GM23248 (cell line): ENCODE measurements around the gene NOL8. TPM values are rescaled to one million over a fixed set of nuclear protein-coding genes. Genes with fewer than 3 reads are reported as not detected.

ENCODE experiments used
- DNase-seq: peaks from one replicate; pipeline ENCODE4 v3.0.0-alpha.2; 2015
- H2AFZ ChIP-seq: fragments of 200-600 bp; sonication (generic); 2 replicates; pipeline ENCODE4 v1.6.1; 2016; ENCODE audit warnings: antibody characterized with exemption
- H3F3A ChIP-seq: fragments of 200-600 bp; sonication (generic); 2 replicates; pipeline ENCODE4 v1.6.1; 2016; ENCODE audit warnings: mild to moderate bottlenecking, antibody characterized with exemption, mixed run types; ENCODE audit not compliant: insufficient read depth
- H3K27ac ChIP-seq: fragments of 200-600 bp; sonication (generic); 2 replicates; pipeline ENCODE4 v1.5.1; 2016; ENCODE audit warnings: mild to moderate bottlenecking
- H3K27me3 ChIP-seq: fragments of 200-600 bp; sonication (generic); replicated peaks from 2 replicates; pipeline ENCODE4 v1.6.1; 2016; ENCODE audit warnings: mild to moderate bottlenecking; ENCODE audit not compliant: insufficient read depth
- H3K36me3 ChIP-seq: fragments of 200-600 bp; sonication (generic); 2 replicates; pipeline ENCODE4 v1.6.1; 2016; ENCODE audit warnings: low read depth, mild to moderate bottlenecking
- H3K4me1 ChIP-seq: fragments of 200-600 bp; sonication (generic); 2 replicates; pipeline ENCODE4 v1.6.1; 2016; ENCODE audit warnings: mild to moderate bottlenecking; ENCODE audit not compliant: insufficient read depth
- H3K4me2 ChIP-seq: fragments of 200-600 bp; sonication (generic); one replicate; pipeline ENCODE4 v1.6.1; 2016; ENCODE audit warnings: mild to moderate bottlenecking; ENCODE audit not compliant: unreplicated experiment
- H3K4me3 ChIP-seq: fragments of 200-600 bp; sonication (generic); 2 replicates; pipeline ENCODE4 v1.5.1; 2016; ENCODE audit warnings: mild to moderate bottlenecking
- H3K79me2 ChIP-seq: fragments of 200-600 bp; sonication (generic); 2 replicates; pipeline ENCODE4 v1.6.1; 2016; ENCODE audit warnings: mild to moderate bottlenecking; ENCODE audit not compliant: insufficient read depth
- H3K9ac ChIP-seq: fragments of 200-600 bp; sonication (generic); 2 replicates; pipeline ENCODE4 v1.6.1; 2016; ENCODE audit warnings: mild to moderate bottlenecking
- H3K9me2 ChIP-seq: fragments of 200-600 bp; sonication (generic); 2 replicates; pipeline ENCODE4 v1.6.1; 2016; ENCODE audit warnings: mixed run types, mild to moderate bottlenecking, moderate library complexity; ENCODE audit not compliant: insufficient read depth
- H3K9me3 ChIP-seq: fragments of 200-600 bp; sonication (generic); one replicate; pipeline ENCODE4 v1.6.1; 2017; ENCODE audit warnings: low read depth
- H4K20me1 ChIP-seq: fragments of 200-600 bp; sonication (generic); 2 replicates; pipeline ENCODE4 v1.6.0; 2016; ENCODE audit not compliant: insufficient read depth
- EZH2 ChIP-seq: fragments of 200-600 bp; sonication (generic); IDR thresholded peaks from 2 replicates; pipeline ENCODE4 v1.6.1; 2018; ENCODE audit warnings: antibody characterized with exemption, mild to moderate bottlenecking; ENCODE audit not compliant: insufficient read depth, poor library complexity, severe bottlenecking
- EZH2phosphoT487 ChIP-seq: fragments of 200-600 bp; sonication (generic); IDR thresholded peaks from 2 replicates; pipeline ENCODE4 v1.6.1; 2018; ENCODE audit warnings: antibody characterized with exemption, moderate library complexity, mild to moderate bottlenecking, low read depth; ENCODE audit not compliant: insufficient read depth
- WGBS, 2 experiments: methylation state at CpG; one replicate each; pipeline ENCODE4 v1.1.6; 2015 to 2017; ENCODE audit warnings: low lambda C conversion rate in 2 of 2, low coverage in 1 of 2; ENCODE audit errors: missing lambda C conversion rate in 2 of 2; 5-methylcytosine and 5-hydroxymethylcytosine counted together
- in situ Hi-C: fragments of 300-500 bp; cut with MboI; formaldehyde crosslinking; loops from 2 replicates; pipeline ENCODE4 v1.15.0; 2020
- polyA plus RNA-seq: library from polyadenylated mRNA; unstranded; fragments of >200 nt; fragmentation: Nextera tagmentation; extraction: Ambion mirVana; gene quantifications from 2 replicates; pipeline ENCODE4 v1.2.1, GENCODE V29; 2016
- total RNA-seq: library from RNA; depleted of rRNA; stranded (reverse); fragments of >200 nt; shearing (Covaris generic); gene quantifications from 2 replicates; pipeline ENCODE4 v1.2.3, GENCODE V29; 2014

Gene NOL8
- total and polyA plus RNA-seq, 2 experiments from 2014 or later, result 10.4 to 30.3 TPM

GRCh38 chr9:92290785-92291429, 34.2 kb downstream of the NOL8 start:
- Histone ChIP-seq H3K9me2 (no peaks in the 10 kb centered on the region), H3K27me3 (no peaks in the 10 kb centered on the region), H3K36me3 (peaks cover 41% of the 10 kb centered on the region), H3K4me3 (peak overlapping the region; percentile 97), H4K20me1 (peaks cover 11% of the 10 kb centered on the region; the same call in 1 of the 2 replicates), H3K27ac (peak overlapping the region; percentile 46), H2AFZ (no peak overlapping the region), H3K4me1 (peaks cover 39% of the 10 kb centered on the region), H3K4me2 (peak overlapping the region; percentile 92), H3F3A (peaks cover 67% of the 10 kb centered on the region), H3K9me3 (no peaks in the 10 kb centered on the region), H3K9ac (peak overlapping the region; percentile 97; the same call in 1 of the 2 replicates), H3K79me2 (peaks cover 87% of the 10 kb centered on the region)
- in situ Hi-C loops, result no loop called here
- TF ChIP-seq EZH2phosphoT487, result no peak
- no peak for TF ChIP-seq EZH2
- DNase-seq, result no peak
- WGBS, 2 experiments, result 64 to 74% methylated on average over 1 of the region's 1 CpG

- Histone ChIP-seq H3K9me2 (no peaks in the 10 kb centered on the region), H3K9ac (no peak overlapping the region), H3K4me3 (no peak overlapping the region), H3K4me1 (peaks cover 36% of the 10 kb centered on the region), H3K79me2 (peaks cover 92% of the 10 kb centered on the region), H3K4me2 (no peak overlapping the region), H3K36me3 (peaks cover 51% of the 10 kb centered on the region), H2AFZ (no peak overlapping the region), H3F3A (peaks cover 58% of the 10 kb centered on the region), H3K27me3 (no peaks in the 10 kb centered on the region), H3K27ac (peak overlapping the region; percentile 46), H3K9me3 (no peaks in the 10 kb centered on the region), H4K20me1 (peaks cover 17% of the 10 kb centered on the region)
- TF ChIP-seq EZH2phosphoT487 (no peak), EZH2 (no peak)
- 90% methylated on average over 5 of the region's 5 CpGs for WGBS, 2 experiments
- peak; percentile 66 for DNase-seq
- in situ Hi-C loops, result no loop called here
These were observed 35.3 kb downstream of the NOL8 start for GRCh38 chr9:92289708-92290390.

GRCh38 chr9:92279302-92279701, 45.8 kb downstream of the NOL8 start:
- H3F3A ChIP-seq, result peaks cover 41% of the 10 kb centered on the region
- TF ChIP-seq EZH2 (no peak), EZH2phosphoT487 (no peak)
- WGBS, 2 experiments, result 97 to 100% methylated on average over 1 of the region's 1 CpG
- H3K9me2 ChIP-seq, result no peaks in the 10 kb centered on the region
- in situ Hi-C loops, result no loop called here
- peak overlapping the region; percentile 60 for H3K27ac ChIP-seq
- no peaks in the 10 kb centered on the region; the same call in 1 of the 2 replicates for H4K20me1 ChIP-seq
- DNase-seq, result no peak
- H2AFZ ChIP-seq, result no peak overlapping the region
- H3K36me3 ChIP-seq, result peaks cover 80% of the 10 kb centered on the region
- no peaks in the 10 kb centered on the region for H3K9me3 ChIP-seq
- H3K4me2 ChIP-seq, result no peak overlapping the region
- no peaks in the 10 kb centered on the region for H3K27me3 ChIP-seq
- H3K9ac ChIP-seq, result no peak overlapping the region
- H3K4me3 ChIP-seq, result no peak overlapping the region
- peaks cover 88% of the 10 kb centered on the region for H3K79me2 ChIP-seq
- H3K4me1 ChIP-seq, result peaks cover 25% of the 10 kb centered on the region

- Histone ChIP-seq H3F3A (peaks cover 41% of the 10 kb centered on the region), H2AFZ (no peak overlapping the region), H3K27me3 (no peaks in the 10 kb centered on the region), H3K4me1 (peaks cover 25% of the 10 kb centered on the region), H3K4me2 (no peak overlapping the region), H3K9me2 (no peaks in the 10 kb centered on the region), H4K20me1 (no peaks in the 10 kb centered on the region; the same call in 1 of the 2 replicates), H3K79me2 (peaks cover 88% of the 10 kb centered on the region), H3K27ac (peak overlapping the region; percentile 60), H3K4me3 (no peak overlapping the region), H3K36me3 (peaks cover 90% of the 10 kb centered on the region), H3K9me3 (no peaks in the 10 kb centered on the region), H3K9ac (no peak overlapping the region)
- peak; percentile 89 for DNase-seq
- no peak for TF ChIP-seq EZH2
- no peak for TF ChIP-seq EZH2phosphoT487
- WGBS, 2 experiments, result 0% methylated on average over 2 of the region's 2 CpGs
- in situ Hi-C loops, result no loop called here
These were observed 47.0 kb downstream of the NOL8 start for GRCh38 chr9:92278110-92278509.
